Caco-2 (cell line): ENCODE results near the gene TLCD3B. TPM values are rescaled to one million over a fixed set of nuclear protein-coding genes. Genes with fewer than 3 reads are reported as not detected.
A peak's percentile ranks its signal among the peaks of the same experiment; 100 is the strongest.

ENCODE experiments used
- BruUV-seq: library from RNA; stranded (reverse); fragments of 400-500 nt; replicated peaks from 2 replicates; lab custom pipeline; 2021; lab: Mats Ljungman, UMichigan
- CTCF ChIA-PET: fragments of 300-600 bp; sonication (Branson Sonifier 250); formaldehyde crosslinking; loops from one replicate; lab custom pipeline; 2022; ENCODE audit warnings: antibody characterized with exemption; lab: Charles Lee
- POLR2A ChIA-PET: fragments of 300-600 bp; sonication (Branson Sonifier 250); formaldehyde crosslinking; loops from one replicate; lab custom pipeline; 2022; ENCODE audit warnings: antibody characterized with exemption; lab: Charles Lee
- DNase-seq, 2 experiments: peaks; one replicate each; pipeline versions ENCODE4 v3.0.0 to v3.0.0-alpha.2; 2020 to 2022
- H3K27me3 ChIP-seq: replicated peaks from 2 replicates; pipeline ENCODE4 v1.6.0; 2011; ENCODE audit warnings: low read length; ENCODE audit not compliant: control insufficient read depth, insufficient read depth
- H3K36me3 ChIP-seq: 2 replicates; pipeline ENCODE4 v1.5.1; 2011; ENCODE audit warnings: low read length; ENCODE audit not compliant: control insufficient read depth, insufficient read depth
- H3K4me1 ChIP-seq: fragments of 250-450 bp; sonication (Bioruptor Pico); 2 replicates; pipeline ENCODE4 v1.5.1; 2020; ENCODE audit warnings: mild to moderate bottlenecking
- H3K4me3 ChIP-seq: 2 replicates; pipeline ENCODE4 v1.5.1; 2011; ENCODE audit warnings: low read depth, mild to moderate bottlenecking, control low read depth, low read length
- H3K9me3 ChIP-seq: fragments of 250-450 bp; sonication (Bioruptor Pico); 2 replicates; pipeline ENCODE4 v1.5.1; 2020; ENCODE audit warnings: mild to moderate bottlenecking, moderate library complexity
- H3K27ac Mint-ChIP-seq: one replicate; pipeline ENCODE4 v1.8.0; 2022; ENCODE audit warnings: mixed read lengths; ENCODE audit not compliant: unreplicated experiment
- H3K27me3 Mint-ChIP-seq: one replicate; pipeline ENCODE4 v1.8.0; 2022; ENCODE audit warnings: mixed read lengths; ENCODE audit not compliant: insufficient read depth, unreplicated experiment
- H3K36me3 Mint-ChIP-seq: one replicate; pipeline ENCODE4 v1.8.0; 2022; ENCODE audit warnings: mild to moderate bottlenecking, mixed read lengths; ENCODE audit not compliant: insufficient read depth, unreplicated experiment
- H3K4me1 Mint-ChIP-seq: one replicate; pipeline ENCODE4 v1.8.0; 2022; ENCODE audit warnings: low read depth, mixed read lengths; ENCODE audit not compliant: unreplicated experiment
- H3K4me3 Mint-ChIP-seq: one replicate; pipeline ENCODE4 v1.8.0; 2022; ENCODE audit warnings: mild to moderate bottlenecking, moderate library complexity, mixed read lengths; ENCODE audit not compliant: unreplicated experiment
- H3K9me3 Mint-ChIP-seq: one replicate; pipeline ENCODE4 v1.8.0; 2022; ENCODE audit warnings: mixed read lengths; ENCODE audit not compliant: unreplicated experiment
- intact Hi-C: fragments of 100-400 bp; cut with micrococcal nuclease; formaldehyde crosslinking; loops from one replicate; pipeline ENCODE4 v1.10.0; 2022; ENCODE audit not compliant: unreplicated experiment
- total RNA-seq: library from RNA; stranded (reverse); gene quantifications from 2 replicates; pipeline ENCODE4 v1.2.3, GENCODE V29; 2022
- TF ChIP-seq, protein P1 (sequence below), 2 experiments: fragments of 200-600 bp in 1 of 2; IDR thresholded peaks; 1 replicate in 1 of 2; 2 replicates in 1 of 2; pipeline versions ENCODE4 v1.5.1 to v1.8.0; 2011 to 2022; ENCODE audit warnings: antibody characterized with exemption in 1 of 2, control low read depth in 1 of 2, inconsistent platforms in 1 of 2, low read depth in 1 of 2, low read length in 1 of 2, mild to moderate bottlenecking in 1 of 2, moderate library complexity in 1 of 2; ENCODE audit not compliant: insufficient read depth in 1 of 2, severe bottlenecking in 1 of 2, unreplicated experiment in 1 of 2

TLCD3B gene
- total RNA-seq, 1 experiment from 2014 or later, result 0.48 TPM

DNA sequence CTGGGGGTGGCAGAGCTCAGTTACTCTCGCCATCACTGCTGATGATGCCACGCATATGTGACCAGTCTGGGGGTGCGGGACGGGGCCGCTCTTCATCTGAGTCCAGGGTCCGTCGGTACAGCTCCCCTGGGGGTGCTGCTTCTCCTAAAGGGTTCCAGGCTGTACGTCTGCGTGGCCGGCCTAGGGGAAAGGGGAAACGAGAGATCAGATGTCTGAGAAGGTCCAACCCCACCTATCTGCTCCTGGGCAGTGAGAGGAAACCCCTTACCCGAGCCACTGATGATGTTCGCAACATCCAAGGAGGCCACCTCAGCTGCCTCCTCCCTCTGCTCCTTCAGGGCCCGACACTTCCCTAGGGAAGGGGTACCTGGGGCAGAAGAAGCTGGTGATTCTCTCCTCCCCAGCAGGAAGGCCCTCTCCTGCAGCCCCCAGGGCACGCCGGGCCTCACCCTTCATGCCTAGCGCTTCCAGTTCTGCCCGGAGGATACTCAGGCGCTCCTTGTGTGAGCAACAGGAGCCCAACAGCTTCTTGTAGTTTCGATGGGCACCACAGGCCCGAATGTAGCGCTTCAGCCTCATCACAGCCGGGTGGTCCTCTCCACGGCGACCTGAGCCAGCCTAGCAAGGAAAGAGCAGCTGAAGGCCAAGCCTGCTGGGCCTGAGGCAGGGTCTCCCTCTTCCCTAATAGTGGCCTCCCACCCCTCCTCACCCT lies 37.7 kb downstream of the TLCD3B start:
- DNase-seq, result no peak
- H3K4me1 Mint-ChIP-seq, result peaks cover 22% of the 10 kb centered on the region
- H3K27ac Mint-ChIP-seq, result peak overlapping the region; percentile 65
- H3K27me3 ChIP-seq, result no peaks in the 10 kb centered on the region
- no peaks in the 10 kb centered on the region for H3K36me3 ChIP-seq
- H3K4me1 ChIP-seq, result peaks cover 11% of the 10 kb centered on the region; the same call in 1 of the 2 replicates
- TF ChIP-seq, protein P1, sequence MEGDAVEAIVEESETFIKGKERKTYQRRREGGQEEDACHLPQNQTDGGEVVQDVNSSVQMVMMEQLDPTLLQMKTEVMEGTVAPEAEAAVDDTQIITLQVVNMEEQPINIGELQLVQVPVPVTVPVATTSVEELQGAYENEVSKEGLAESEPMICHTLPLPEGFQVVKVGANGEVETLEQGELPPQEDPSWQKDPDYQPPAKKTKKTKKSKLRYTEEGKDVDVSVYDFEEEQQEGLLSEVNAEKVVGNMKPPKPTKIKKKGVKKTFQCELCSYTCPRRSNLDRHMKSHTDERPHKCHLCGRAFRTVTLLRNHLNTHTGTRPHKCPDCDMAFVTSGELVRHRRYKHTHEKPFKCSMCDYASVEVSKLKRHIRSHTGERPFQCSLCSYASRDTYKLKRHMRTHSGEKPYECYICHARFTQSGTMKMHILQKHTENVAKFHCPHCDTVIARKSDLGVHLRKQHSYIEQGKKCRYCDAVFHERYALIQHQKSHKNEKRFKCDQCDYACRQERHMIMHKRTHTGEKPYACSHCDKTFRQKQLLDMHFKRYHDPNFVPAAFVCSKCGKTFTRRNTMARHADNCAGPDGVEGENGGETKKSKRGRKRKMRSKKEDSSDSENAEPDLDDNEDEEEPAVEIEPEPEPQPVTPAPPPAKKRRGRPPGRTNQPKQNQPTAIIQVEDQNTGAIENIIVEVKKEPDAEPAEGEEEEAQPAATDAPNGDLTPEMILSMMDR (IDR thresholded peaks at IDR 0.05; ENCODE audit: insufficient read depth in 1 of 2, low read depth in 1 of 2, low read length in 1 of 2, severe bottlenecking in 1 of 2, unreplicated experiment in 1 of 2), result no peak
- no TSS peak for BruUV-seq
- POLR2A ChIA-PET, result interaction anchor here (1.6 kb wide), 1 partner anchor 20 kb away, joined by 4 read pairs; no protein-coding TSS in a partner anchor
- no peaks in the 10 kb centered on the region for H3K27me3 Mint-ChIP-seq
- H3K4me3 ChIP-seq, result no peak overlapping the region
- no peaks in the 10 kb centered on the region for H3K9me3 Mint-ChIP-seq
- peaks cover 50% of the 10 kb centered on the region for H3K36me3 Mint-ChIP-seq
- CTCF ChIA-PET, result no interaction called here
- H3K4me3 Mint-ChIP-seq, result no peak overlapping the region
- no peaks in the 10 kb centered on the region for H3K9me3 ChIP-seq
- intact Hi-C loops, result loop anchor here (10.0 kb wide), 1 partner anchor 179 kb away; the partner anchor contains the start of genes PAGR1 and PRRT2

DNA sequence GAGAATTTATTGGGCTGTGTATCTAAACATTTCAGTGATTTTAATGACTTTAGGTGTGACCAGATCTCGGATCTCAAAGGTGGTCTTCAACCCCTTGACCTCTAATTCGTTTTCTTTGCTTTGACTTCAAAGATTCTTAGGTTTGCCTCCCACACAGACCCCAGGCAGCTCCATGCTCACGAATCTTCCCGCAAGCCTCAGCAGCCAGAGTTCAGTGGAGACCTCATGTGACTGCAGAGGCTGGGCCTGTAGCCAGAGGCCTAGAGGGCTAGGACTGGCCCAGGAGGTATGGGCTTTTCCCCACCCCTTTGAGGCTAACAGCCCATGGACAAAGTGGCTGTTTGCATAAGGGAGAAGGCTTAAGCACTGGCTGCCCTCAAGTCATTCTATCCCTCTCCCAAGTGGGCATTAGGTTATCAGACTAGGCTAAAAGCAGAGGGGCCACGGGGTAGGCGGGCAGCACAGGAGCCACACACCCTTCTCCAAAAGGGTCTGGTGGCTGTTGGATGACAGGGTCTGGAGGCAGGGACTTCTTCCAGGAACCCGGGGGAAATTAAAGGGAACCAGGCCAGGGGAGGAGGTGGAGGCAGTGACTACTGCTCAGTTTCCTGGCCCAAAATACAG lies 38.6 kb downstream of the TLCD3B start:
- peaks cover 22% of the 10 kb centered on the region for H3K4me1 Mint-ChIP-seq
- Histone ChIP-seq H3K4me1 (peaks cover 11% of the 10 kb centered on the region; the same call in 1 of the 2 replicates), H3K27me3 (no peaks in the 10 kb centered on the region), H3K9me3 (no peaks in the 10 kb centered on the region), H3K4me3 (no peak overlapping the region), H3K36me3 (no peaks in the 10 kb centered on the region)
- intact Hi-C loops, result loop anchor here (10.0 kb wide), 1 partner anchor 178 kb away; the partner anchor contains the start of genes PAGR1 and PRRT2
- DNase-seq, result no peak
- no peaks in the 10 kb centered on the region for H3K9me3 Mint-ChIP-seq
- no peaks in the 10 kb centered on the region for H3K27me3 Mint-ChIP-seq
- TF ChIP-seq, protein P1 (IDR thresholded peaks at IDR 0.05; ENCODE audit: insufficient read depth in 1 of 2, low read depth in 1 of 2, low read length in 1 of 2, severe bottlenecking in 1 of 2, unreplicated experiment in 1 of 2), result no peak
- BruUV-seq, result no TSS peak
- no peak overlapping the region for H3K4me3 Mint-ChIP-seq
- no peak overlapping the region for H3K27ac Mint-ChIP-seq
- H3K36me3 Mint-ChIP-seq, result peaks cover 56% of the 10 kb centered on the region
- ChIA-PET CTCF (no interaction called here), POLR2A (interaction anchor here (1.6 kb wide), 1 partner anchor 19 kb away, joined by 4 read pairs; no protein-coding TSS in a partner anchor)

DNA sequence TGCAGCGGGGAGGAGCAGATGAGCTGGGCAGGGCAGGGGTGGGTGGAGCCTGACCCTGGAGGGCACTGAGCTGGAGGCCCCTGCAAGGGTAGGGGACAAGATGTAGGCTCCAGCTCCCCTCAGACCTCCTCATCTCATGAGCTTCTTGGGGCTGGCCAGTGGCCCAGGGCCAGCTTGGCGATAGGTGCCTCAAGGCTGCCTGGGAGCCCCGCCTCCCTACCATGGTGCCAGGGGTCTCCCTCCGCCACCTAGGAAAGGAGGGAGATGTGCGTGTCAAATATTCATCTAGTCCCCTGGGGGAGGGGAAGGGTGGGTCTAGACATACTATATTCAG lies 39.5 kb downstream of the TLCD3B start:
- no TSS peak for BruUV-seq
- intact Hi-C loops, result loop anchor here (10.0 kb wide), 1 partner anchor 177 kb away; the partner anchor contains the start of genes PAGR1 and PRRT2
- H3K36me3 Mint-ChIP-seq, result peaks cover 57% of the 10 kb centered on the region
- CTCF ChIA-PET, result interaction anchor here (0.6 kb wide), 1 partner anchor 34 kb away, joined by 3 read pairs; no protein-coding TSS in a partner anchor
- H3K4me1 Mint-ChIP-seq, result peaks cover 22% of the 10 kb centered on the region
- DNase-seq, result no peak
- Histone ChIP-seq H3K27me3 (no peaks in the 10 kb centered on the region), H3K4me1 (0 out of 2 replicates have a peak, but pooled peaks cover 6% of the 10 kb centered on the region), H3K9me3 (no peaks in the 10 kb centered on the region), H3K4me3 (no peak overlapping the region), H3K36me3 (peaks cover 3% of the 10 kb centered on the region)
- TF ChIP-seq, protein P1 (IDR thresholded peaks at IDR 0.05; ENCODE audit: insufficient read depth in 1 of 2, low read depth in 1 of 2, low read length in 1 of 2, severe bottlenecking in 1 of 2, unreplicated experiment in 1 of 2), result no peak
- H3K27me3 Mint-ChIP-seq, result no peaks in the 10 kb centered on the region
- POLR2A ChIA-PET, result no interaction called here
- no peak overlapping the region for H3K4me3 Mint-ChIP-seq
- H3K9me3 Mint-ChIP-seq, result no peaks in the 10 kb centered on the region
- H3K27ac Mint-ChIP-seq, result no peak overlapping the region
